Osteocyte (in vitro differentiated cells): ENCODE measurements around the gene C1orf105. TPM values are rescaled to one million over a fixed set of nuclear protein-coding genes. Genes with fewer than 3 reads are reported as not detected.

Source experiments
- DNase-seq: peaks from one replicate; pipeline ENCODE4 v3.0.0; 2021; ENCODE audit warnings: mixed read lengths; ENCODE audit not compliant: unreplicated experiment; ENCODE audit errors: extremely low spot score
- H3K27ac Mint-ChIP-seq: one replicate; pipeline ENCODE4 v1.8.0; 2021; ENCODE audit warnings: mild to moderate bottlenecking, mixed read lengths; ENCODE audit not compliant: unreplicated experiment
- H3K27me3 Mint-ChIP-seq: one replicate; pipeline ENCODE4 v1.8.0; 2021; ENCODE audit warnings: mixed read lengths; ENCODE audit not compliant: unreplicated experiment
- H3K36me3 Mint-ChIP-seq: one replicate; pipeline ENCODE4 v1.8.0; 2021; ENCODE audit warnings: mixed read lengths; ENCODE audit not compliant: unreplicated experiment
- H3K4me1 Mint-ChIP-seq: one replicate; pipeline ENCODE4 v1.8.0; 2021; ENCODE audit warnings: mixed read lengths; ENCODE audit not compliant: unreplicated experiment
- H3K4me3 Mint-ChIP-seq: one replicate; pipeline ENCODE4 v1.8.0; 2021; ENCODE audit warnings: mild to moderate bottlenecking, moderate library complexity, mixed read lengths; ENCODE audit not compliant: unreplicated experiment
- H3K9me3 Mint-ChIP-seq: one replicate; pipeline ENCODE4 v1.8.0; 2021; ENCODE audit warnings: mixed read lengths; ENCODE audit not compliant: unreplicated experiment
- total RNA-seq: library from RNA; stranded (reverse); gene quantifications from 2 replicates; pipeline ENCODE4 v1.2.1, GENCODE V29; 2021
- TF ChIP-seq, protein P1 (sequence below): fragments of 200-600 bp; sonication (generic); IDR thresholded peaks from 2 replicates; pipeline ENCODE4 v1.5.0; 2021; ENCODE audit warnings: antibody characterized with exemption, mild to moderate bottlenecking, moderate library complexity

C1orf105 gene
- total RNA-seq, 1 donor from 2014 or later, result not detected

DNA sequence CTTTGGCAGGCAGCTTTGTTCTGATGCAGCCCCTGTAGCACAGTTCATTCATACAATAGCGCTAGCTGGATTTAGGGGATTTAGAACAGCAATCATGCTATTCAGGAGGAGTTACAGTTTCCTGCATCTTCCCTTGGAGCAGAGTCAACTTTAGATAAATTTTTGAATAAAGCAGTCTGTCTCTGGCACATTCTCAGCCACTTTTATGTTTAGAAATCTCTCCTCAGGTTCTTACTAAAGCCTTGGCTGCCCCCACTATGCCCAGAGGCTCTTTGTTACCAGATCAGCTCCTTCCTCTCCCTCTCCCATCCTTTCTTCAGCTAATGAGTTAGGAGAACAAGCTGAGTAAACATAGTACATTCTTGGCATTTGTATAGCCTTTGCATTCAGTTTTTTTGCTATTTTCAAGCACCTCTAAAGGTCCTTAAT, 40.4 kb downstream of the C1orf105 start:
- TF ChIP-seq, protein P1, sequence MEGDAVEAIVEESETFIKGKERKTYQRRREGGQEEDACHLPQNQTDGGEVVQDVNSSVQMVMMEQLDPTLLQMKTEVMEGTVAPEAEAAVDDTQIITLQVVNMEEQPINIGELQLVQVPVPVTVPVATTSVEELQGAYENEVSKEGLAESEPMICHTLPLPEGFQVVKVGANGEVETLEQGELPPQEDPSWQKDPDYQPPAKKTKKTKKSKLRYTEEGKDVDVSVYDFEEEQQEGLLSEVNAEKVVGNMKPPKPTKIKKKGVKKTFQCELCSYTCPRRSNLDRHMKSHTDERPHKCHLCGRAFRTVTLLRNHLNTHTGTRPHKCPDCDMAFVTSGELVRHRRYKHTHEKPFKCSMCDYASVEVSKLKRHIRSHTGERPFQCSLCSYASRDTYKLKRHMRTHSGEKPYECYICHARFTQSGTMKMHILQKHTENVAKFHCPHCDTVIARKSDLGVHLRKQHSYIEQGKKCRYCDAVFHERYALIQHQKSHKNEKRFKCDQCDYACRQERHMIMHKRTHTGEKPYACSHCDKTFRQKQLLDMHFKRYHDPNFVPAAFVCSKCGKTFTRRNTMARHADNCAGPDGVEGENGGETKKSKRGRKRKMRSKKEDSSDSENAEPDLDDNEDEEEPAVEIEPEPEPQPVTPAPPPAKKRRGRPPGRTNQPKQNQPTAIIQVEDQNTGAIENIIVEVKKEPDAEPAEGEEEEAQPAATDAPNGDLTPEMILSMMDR, result no peak
- no peaks in the 10 kb centered on the region for H3K9me3 Mint-ChIP-seq
- H3K27me3 Mint-ChIP-seq, result peaks cover 9% of the 10 kb centered on the region
- H3K4me3 Mint-ChIP-seq, result no peak overlapping the region
- peak overlapping the region; percentile 17 for H3K27ac Mint-ChIP-seq
- DNase-seq, result no peak
- peaks cover 15% of the 10 kb centered on the region for H3K4me1 Mint-ChIP-seq
- H3K36me3 Mint-ChIP-seq, result no peaks in the 10 kb centered on the region

DNA sequence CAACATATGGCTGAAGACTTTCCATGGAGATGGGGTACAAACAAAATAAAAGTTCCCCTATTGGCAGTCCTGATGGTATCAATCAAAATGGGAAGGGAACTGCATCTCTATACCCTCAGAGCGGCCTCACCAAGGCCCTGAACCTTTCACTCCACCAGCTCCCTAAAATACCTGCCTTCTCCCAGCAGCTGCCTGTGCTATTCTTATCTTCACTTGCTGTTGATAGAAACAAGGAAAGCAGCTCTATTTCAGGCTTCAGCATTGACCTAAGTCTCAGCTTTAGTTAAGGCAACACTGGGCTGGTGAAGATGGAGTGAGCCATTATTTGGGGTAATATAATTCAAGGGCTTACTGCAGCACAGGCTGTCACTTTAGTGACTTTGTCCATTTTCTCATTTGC, 45.1 kb downstream of the C1orf105 start:
- no peaks in the 10 kb centered on the region for H3K9me3 Mint-ChIP-seq
- no peak overlapping the region for H3K4me3 Mint-ChIP-seq
- TF ChIP-seq, protein P1, result no peak
- H3K27me3 Mint-ChIP-seq, result peaks cover 4% of the 10 kb centered on the region
- DNase-seq, result no peak
- peaks cover 9% of the 10 kb centered on the region for H3K4me1 Mint-ChIP-seq
- no peaks in the 10 kb centered on the region for H3K36me3 Mint-ChIP-seq
- no peak overlapping the region for H3K27ac Mint-ChIP-seq

DNA sequence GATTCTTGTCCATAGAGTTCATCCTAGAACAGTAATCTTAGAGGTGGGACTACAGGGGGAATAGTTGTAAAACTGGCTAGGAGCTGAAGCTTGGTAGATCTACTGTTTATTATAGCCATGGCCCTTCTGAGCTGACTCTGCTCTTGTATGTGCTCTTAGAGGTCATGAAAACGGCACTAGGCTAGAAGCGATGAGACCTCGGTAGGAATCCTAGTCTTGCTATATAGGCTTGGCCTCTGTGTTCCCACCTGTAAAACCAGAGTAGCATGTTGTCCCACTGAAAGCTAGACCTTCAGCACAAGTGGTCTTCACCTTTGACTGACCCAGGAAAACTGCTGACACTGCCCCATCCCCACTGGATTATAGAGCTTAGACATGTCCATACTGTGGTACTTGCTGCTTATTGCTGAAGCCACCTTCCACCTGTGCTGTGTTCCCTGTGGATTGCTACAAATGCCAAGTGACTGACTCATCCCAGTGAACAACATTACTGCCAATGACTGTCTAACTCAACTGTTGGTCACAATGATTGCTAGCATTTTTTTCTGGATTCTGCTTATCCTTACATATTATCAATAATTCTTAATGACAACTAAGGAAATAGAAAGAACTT, 46.4 kb downstream of the C1orf105 start:
- Mint-ChIP-seq H3K4me1 (no peaks in the 10 kb centered on the region), H3K4me3 (no peak overlapping the region), H3K36me3 (no peaks in the 10 kb centered on the region), H3K27ac (no peak overlapping the region), H3K9me3 (no peaks in the 10 kb centered on the region), H3K27me3 (peaks cover 5% of the 10 kb centered on the region)
- TF ChIP-seq, protein P1, result no peak
- no peak for DNase-seq

DNA sequence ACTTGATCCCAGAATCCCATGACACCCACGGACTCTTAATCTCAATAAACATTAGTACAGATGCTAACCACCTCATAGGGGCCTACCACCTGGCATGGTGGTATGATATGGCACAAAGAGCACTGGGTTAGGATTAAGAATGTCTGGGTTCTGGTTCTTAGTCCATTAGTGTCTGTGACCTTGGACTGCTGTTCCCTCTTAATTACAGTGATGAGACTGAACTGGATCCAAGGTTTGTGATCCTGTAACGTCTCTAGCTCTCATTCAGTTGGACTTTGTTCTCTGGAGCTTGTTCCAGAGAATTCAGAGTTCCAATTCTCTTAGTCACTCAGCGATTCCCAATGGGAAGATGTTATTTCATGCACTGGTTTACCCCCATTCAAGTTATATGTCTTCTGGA, 47.0 kb downstream of the C1orf105 start:
- H3K9me3 Mint-ChIP-seq, result no peaks in the 10 kb centered on the region
- DNase-seq, result no peak
- H3K27me3 Mint-ChIP-seq, result peaks cover 7% of the 10 kb centered on the region
- H3K4me3 Mint-ChIP-seq, result no peak overlapping the region
- H3K27ac Mint-ChIP-seq, result no peak overlapping the region
- TF ChIP-seq, protein P1, result no peak
- H3K36me3 Mint-ChIP-seq, result no peaks in the 10 kb centered on the region
- H3K4me1 Mint-ChIP-seq, result no peaks in the 10 kb centered on the region

DNA sequence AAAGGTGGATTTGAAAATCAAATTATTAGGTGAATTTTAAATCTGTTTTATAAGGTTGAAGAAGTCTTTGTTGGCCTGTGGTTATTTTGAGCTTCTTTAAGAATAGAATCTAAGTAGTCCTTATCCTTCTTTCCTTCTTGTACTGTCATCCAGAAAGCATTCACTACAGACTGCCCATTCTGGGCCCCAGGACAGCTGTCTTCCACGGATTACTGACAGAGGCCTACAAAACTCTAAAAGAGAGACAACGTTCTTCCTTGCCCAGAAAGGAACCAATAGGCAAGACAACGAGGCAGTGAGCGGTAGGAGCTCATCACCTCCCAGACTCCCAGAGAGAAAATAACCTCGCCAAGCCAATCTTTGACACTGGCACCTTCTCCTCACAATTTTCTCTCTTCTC, 47.8 kb downstream of the C1orf105 start:
- Mint-ChIP-seq H3K27me3 (peaks cover 11% of the 10 kb centered on the region), H3K4me1 (no peaks in the 10 kb centered on the region), H3K9me3 (no peaks in the 10 kb centered on the region), H3K36me3 (no peaks in the 10 kb centered on the region), H3K27ac (no peak overlapping the region), H3K4me3 (no peak overlapping the region)
- TF ChIP-seq, protein P1, result no peak
- DNase-seq, result no peak
